Breast epithelium (tissue), 4 donors: ENCODE measurements around the gene S100A14. TPM values are rescaled to one million over a fixed set of nuclear protein-coding genes. Genes with fewer than 3 reads are reported as not detected.

ENCODE experiments used
- DNase-seq, 2 donors: peaks; one replicate each; pipeline ENCODE4 v3.0.0-alpha.2; 2019; ENCODE audit warnings: low spot score in 2 of 2
- H3K27ac ChIP-seq, 2 donors: fragments of 200-600 bp; sonication (generic) in 1 of 2; one replicate each; pipeline ENCODE4 v1.5.1; 2016 to 2019; ENCODE audit warnings: mild to moderate bottlenecking in 1 of 2
- H3K27me3 ChIP-seq, 2 donors: fragments of 200-600 bp; sonication (generic) in 1 of 2; one replicate each; pipeline versions ENCODE4 v1.5.1 to v1.6.0; 2017 to 2019; ENCODE audit warnings: control low read depth in 1 of 2, mild to moderate bottlenecking in 1 of 2
- H3K36me3 ChIP-seq: fragments of 200-600 bp; one replicate; pipeline ENCODE4 v1.5.1; 2019
- H3K4me1 ChIP-seq, 2 donors: fragments of 200-600 bp; sonication (generic); one replicate each; pipeline ENCODE4 v1.5.1; 2016 to 2019; ENCODE audit warnings: control low read depth in 1 of 2
- H3K4me3 ChIP-seq, 3 donors: fragments of 200-600 bp; sonication (generic); 1 replicate in 2 of 3; 2 replicates in 1 of 3; pipeline ENCODE4 v1.5.1; 2016 to 2019; ENCODE audit warnings: mild to moderate bottlenecking in 3 of 3, moderate library complexity in 2 of 3
- H3K9me3 ChIP-seq, 2 donors: fragments of 200-600 bp; sonication (generic) in 1 of 2; one replicate each; pipeline ENCODE4 v1.5.1; 2016 to 2019; ENCODE audit warnings: control low read depth in 1 of 2
- POLR2A ChIP-seq: fragments of 450-650 bp; IDR thresholded peaks from one replicate; pipeline ENCODE4 v1.6.1; 2016; ENCODE audit warnings: antibody characterized with exemption, mild to moderate bottlenecking, moderate library complexity
- POLR2AphosphoS5 ChIP-seq, 3 donors: sonication (generic); formaldehyde crosslinking; IDR thresholded peaks; one replicate each; pipeline ENCODE4 v1.6.1; 2017; ENCODE audit warnings: antibody characterized with exemption in 3 of 3
- intact Hi-C: fragments of 100-400 bp; cut with DNase I; formaldehyde crosslinking; loops from one replicate; pipeline ENCODE4 v1.15.1; 2023; ENCODE audit warnings: low total_unique reads
- total RNA-seq, 3 donors: library from RNA; depleted of rRNA; stranded (reverse); fragments of >200 nt; gene quantifications; one replicate each; pipeline ENCODE4 v1.1.0, GENCODE V29; 2016
- TF ChIP-seq, protein P1 (sequence below), 3 donors: fragments of 450-650 bp; IDR thresholded peaks; one replicate each; pipeline ENCODE4 v1.5.1; 2016 to 2017; ENCODE audit warnings: antibody characterized with exemption in 3 of 3, mild to moderate bottlenecking in 3 of 3, moderate library complexity in 3 of 3

S100A14 gene
- total RNA-seq, 3 donors from 2014 or later: 70.1 to 99.2 TPM; not detected in 1

- Histone ChIP-seq H3K27me3 (no peaks in the 10 kb centered on the region), H3K4me3 (peak overlapping the region; percentile 49 to 83 (median 68)), H3K4me1 (peaks cover 20 to 52% of the 10 kb centered on the region in 2 donors), H3K9me3 (no peaks in the 10 kb centered on the region), H3K36me3 (no peaks in the 10 kb centered on the region), H3K27ac (peak overlapping the region; percentile 98 to 100)
- DNase-seq: peak in 1 of 2 donors; percentile 62
- TF ChIP-seq POLR2AphosphoS5 (IDR thresholded peaks at IDR 0.05) (no peak), POLR2A (no peak)
- TF ChIP-seq, protein P1, sequence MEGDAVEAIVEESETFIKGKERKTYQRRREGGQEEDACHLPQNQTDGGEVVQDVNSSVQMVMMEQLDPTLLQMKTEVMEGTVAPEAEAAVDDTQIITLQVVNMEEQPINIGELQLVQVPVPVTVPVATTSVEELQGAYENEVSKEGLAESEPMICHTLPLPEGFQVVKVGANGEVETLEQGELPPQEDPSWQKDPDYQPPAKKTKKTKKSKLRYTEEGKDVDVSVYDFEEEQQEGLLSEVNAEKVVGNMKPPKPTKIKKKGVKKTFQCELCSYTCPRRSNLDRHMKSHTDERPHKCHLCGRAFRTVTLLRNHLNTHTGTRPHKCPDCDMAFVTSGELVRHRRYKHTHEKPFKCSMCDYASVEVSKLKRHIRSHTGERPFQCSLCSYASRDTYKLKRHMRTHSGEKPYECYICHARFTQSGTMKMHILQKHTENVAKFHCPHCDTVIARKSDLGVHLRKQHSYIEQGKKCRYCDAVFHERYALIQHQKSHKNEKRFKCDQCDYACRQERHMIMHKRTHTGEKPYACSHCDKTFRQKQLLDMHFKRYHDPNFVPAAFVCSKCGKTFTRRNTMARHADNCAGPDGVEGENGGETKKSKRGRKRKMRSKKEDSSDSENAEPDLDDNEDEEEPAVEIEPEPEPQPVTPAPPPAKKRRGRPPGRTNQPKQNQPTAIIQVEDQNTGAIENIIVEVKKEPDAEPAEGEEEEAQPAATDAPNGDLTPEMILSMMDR (IDR thresholded peaks at IDR 0.05): no peak
- intact Hi-C loops: no loop called here
These were observed 3.9 kb downstream of the S100A14 start for GRCh38 chr1:153612111-153612754.

DNA sequence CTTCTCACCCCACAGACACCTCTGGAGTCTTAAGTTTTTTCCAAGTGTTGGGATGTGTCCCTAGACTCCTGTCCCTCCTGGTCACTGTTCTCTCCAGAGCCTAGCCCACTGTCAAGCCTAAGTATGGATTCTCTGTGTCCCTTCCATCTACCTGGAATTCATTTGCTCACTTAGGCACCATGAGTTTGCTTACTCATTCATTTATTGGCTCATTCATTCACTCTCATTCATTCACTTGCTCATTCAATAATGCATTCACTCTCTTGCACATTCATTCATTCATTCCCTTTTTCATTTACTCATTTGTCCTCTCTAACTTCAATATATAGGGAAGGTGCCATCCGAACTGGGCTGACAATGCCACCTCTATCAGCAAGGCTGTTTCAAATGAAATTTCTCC lies 4.8 kb downstream of the S100A14 start:
- Histone ChIP-seq H3K36me3 (no peaks in the 10 kb centered on the region), H3K27me3 (no peaks in the 10 kb centered on the region), H3K27ac (peak overlapping the region; percentile 98 to 100), H3K4me1 (peaks cover 20 to 48% of the 10 kb centered on the region in 2 donors), H3K9me3 (no peaks in the 10 kb centered on the region), H3K4me3 (peak overlapping the region in 2 of 3 donors; percentile 68 to 83)
- TF ChIP-seq POLR2AphosphoS5 (IDR thresholded peaks at IDR 0.05): no peak
- TF ChIP-seq, protein P1 (IDR thresholded peaks at IDR 0.05): no peak
- no peak for TF ChIP-seq POLR2A
- no peak for DNase-seq
- intact Hi-C loops: no loop called here

GRCh38 chr1:153610811-153611301 lies 5.3 kb downstream of the S100A14 start:
- Histone ChIP-seq H3K4me1 (peaks cover 20 to 45% of the 10 kb centered on the region in 2 donors), H3K27me3 (no peaks in the 10 kb centered on the region), H3K9me3 (no peaks in the 10 kb centered on the region), H3K36me3 (no peaks in the 10 kb centered on the region), H3K27ac (peak overlapping the region; percentile 98 to 100), H3K4me3 (peak overlapping the region in 2 of 3 donors; percentile 68 to 83)
- intact Hi-C loops: no loop called here
- TF ChIP-seq, protein P1 (IDR thresholded peaks at IDR 0.05): no peak
- TF ChIP-seq POLR2AphosphoS5 (IDR thresholded peaks at IDR 0.05): peak in 1 of 3 donors; percentile 20
- DNase-seq: no peak

DNA sequence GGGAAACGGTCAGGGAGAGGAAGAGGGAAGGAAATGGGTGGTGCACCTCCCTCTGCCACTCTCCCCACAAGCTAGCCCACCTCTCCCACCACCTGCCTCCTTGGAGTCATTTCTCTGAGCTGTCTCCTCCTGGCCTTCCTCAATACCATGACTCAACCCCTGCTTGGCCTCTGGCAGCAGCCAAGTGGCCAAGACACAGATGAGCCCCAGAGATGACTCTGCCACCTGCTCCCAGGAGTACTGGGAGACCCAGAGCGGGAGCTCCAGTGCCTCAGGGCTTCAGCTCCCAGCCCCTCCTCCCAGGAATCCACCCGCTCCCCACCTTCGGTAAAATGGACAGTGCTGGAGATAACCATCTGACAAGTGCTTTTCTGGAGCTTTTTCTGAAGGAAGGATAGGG lies 5.8 kb downstream of the S100A14 start:
- intact Hi-C loops: no loop called here
- Histone ChIP-seq H3K27ac (peak overlapping the region; percentile 98 to 100), H3K4me3 (peak overlapping the region in 2 of 3 donors; percentile 68 to 83), H3K9me3 (no peaks in the 10 kb centered on the region), H3K4me1 (peaks cover 16 to 41% of the 10 kb centered on the region in 2 donors), H3K27me3 (no peaks in the 10 kb centered on the region), H3K36me3 (no peaks in the 10 kb centered on the region)
- TF ChIP-seq, protein P1 (IDR thresholded peaks at IDR 0.05): no peak
- no peak for TF ChIP-seq POLR2AphosphoS5 (IDR thresholded peaks at IDR 0.05)
- no peak for TF ChIP-seq POLR2A
- DNase-seq: no peak

- TF ChIP-seq POLR2A (no peak), POLR2AphosphoS5 (IDR thresholded peaks at IDR 0.05) (no peak)
- TF ChIP-seq, protein P1 (IDR thresholded peaks at IDR 0.05): no peak
- H3K4me1 ChIP-seq: peaks cover 16 to 34% of the 10 kb centered on the region in 2 donors
These were observed 6.6 kb downstream of the S100A14 start for GRCh38 chr1:153609585-153609907.

More at GRCh38 chr1:153609585-153609907, 6.6 kb downstream of the S100A14 start:
- Histone ChIP-seq H3K27ac (peak overlapping the region; percentile 98 to 100), H3K27me3 (no peaks in the 10 kb centered on the region), H3K4me3 (peak overlapping the region; percentile 38 to 83 (median 49)), H3K9me3 (no peaks in the 10 kb centered on the region), H3K36me3 (no peaks in the 10 kb centered on the region)
- intact Hi-C loops: no loop called here
- no peak for DNase-seq
